Parathyroid adenoma (tissue), 2 donors: ENCODE data around the gene LGALS7B.

Experiments
- H2AFZ ChIP-seq: fragments of 300-600 bp; sonication (generic); one replicate; pipeline ENCODE4 v1.7.0; 2017; ENCODE audit warnings: antibody characterized with exemption, mild to moderate bottlenecking
- H3K27ac ChIP-seq: fragments of 300-600 bp; sonication (generic); one replicate; pipeline ENCODE4 v1.7.0; 2017
- H3K27me3 ChIP-seq: fragments of 300-600 bp; sonication (generic); one replicate; pipeline ENCODE4 v1.7.0; 2017; ENCODE audit warnings: low read length; ENCODE audit not compliant: control insufficient read depth, insufficient read depth
- H3K36me3 ChIP-seq: fragments of 300-600 bp; sonication (generic); one replicate; pipeline ENCODE4 v1.7.0; 2017; ENCODE audit warnings: low read length; ENCODE audit not compliant: control insufficient read depth, insufficient read depth
- H3K4me1 ChIP-seq: fragments of 300-600 bp; sonication (generic); one replicate; pipeline ENCODE4 v1.7.0; 2017; ENCODE audit warnings: control low read depth
- H3K4me2 ChIP-seq: fragments of 300-600 bp; sonication (generic); one replicate; pipeline ENCODE4 v1.7.0; 2017; ENCODE audit warnings: low read length
- H3K4me3 ChIP-seq: fragments of 300-600 bp; sonication (generic); one replicate; pipeline ENCODE4 v1.7.0; 2017; ENCODE audit warnings: low read depth, low read length
- H3K79me2 ChIP-seq: fragments of 300-600 bp; sonication (generic); one replicate; pipeline ENCODE4 v1.7.0; 2017; ENCODE audit warnings: control low read depth
- H3K9ac ChIP-seq: fragments of 300-600 bp; sonication (generic); one replicate; pipeline ENCODE4 v1.7.0; 2017; ENCODE audit warnings: mild to moderate bottlenecking
- H3K9me3 ChIP-seq: fragments of 300-600 bp; sonication (generic); one replicate; pipeline ENCODE4 v1.7.0; 2017; ENCODE audit warnings: low read length; ENCODE audit not compliant: control insufficient read depth
- CTCF ChIP-seq: fragments of 300-600 bp; sonication (generic); IDR thresholded peaks from one replicate; pipeline ENCODE4 v1.7.0; 2017; ENCODE audit warnings: antibody characterized with exemption, mild to moderate bottlenecking
- donor health status: primary hyperparathyroidism.

The LGALS7B gene

GRCh38 chr19:38840583-38840968 is 51.6 kb downstream of the LGALS7B start:
- Histone ChIP-seq H3K27me3 (no peaks in the 10 kb centered on the region), H3K9ac (no peak overlapping the region), H2AFZ (no peak overlapping the region), H3K4me2 (no peak overlapping the region), H3K4me3 (no peak overlapping the region), H3K4me1 (peaks cover 5% of the 10 kb centered on the region), H3K27ac (no peak overlapping the region), H3K9me3 (no peaks in the 10 kb centered on the region), H3K79me2 (peaks cover 20% of the 10 kb centered on the region), H3K36me3 (no peaks in the 10 kb centered on the region)
- TF ChIP-seq CTCF, result no peak
